K562 (cell line): ENCODE measurements around the gene UBE2S.

Experiments used
- CBFB ChIP-seq: sonication (generic); formaldehyde crosslinking; IDR thresholded peaks from 2 replicates; pipeline ENCODE4 v1.4.0; 2020; ENCODE audit warnings: mild to moderate bottlenecking, missing genetic modification reagents
- CEBPB ChIP-seq: fragments of 450-650 bp; IDR thresholded peaks from 2 replicates; pipeline ENCODE4 v1.6.1; 2016; ENCODE audit warnings: missing genetic modification characterization, missing compliant biosample characterization
- CTCFL ChIP-seq: IDR thresholded peaks from 2 replicates; pipeline ENCODE4 v1.6.1; 2011; ENCODE audit warnings: borderline replicate concordance, low read depth, mild to moderate bottlenecking, moderate library complexity, low read length; ENCODE audit not compliant: insufficient read depth, poor library complexity, severe bottlenecking
- IRF2 ChIP-seq: sonication (generic); formaldehyde crosslinking; IDR thresholded peaks from 2 replicates; pipeline ENCODE4 v1.8.1; 2022; ENCODE audit warnings: mild to moderate bottlenecking, missing genetic modification reagents
- L3MBTL2 ChIP-seq: fragments of 450-650 bp; IDR thresholded peaks from 2 replicates; pipeline ENCODE4 v1.6.1; 2016; ENCODE audit warnings: mild to moderate bottlenecking, moderate library complexity
- MAFF ChIP-seq: IDR thresholded peaks from 2 replicates; pipeline ENCODE4 v1.6.1; 2012; ENCODE audit warnings: low read length, improper control_type of control experiment
- NONO ChIP-seq, 2 experiments: fragments of 200-400 bp in 1 of 2; fragments of 450-650 bp in 1 of 2; formaldehyde crosslinking in 1 of 2; IDR thresholded peaks; 2 replicates each; pipeline ENCODE4 v1.6.1; 2017; ENCODE audit warnings: low read depth in 2 of 2, mild to moderate bottlenecking in 2 of 2, moderate library complexity in 2 of 2, low read length in 1 of 2
- POLR2A ChIP-seq: fragments of 450-650 bp; conservative IDR thresholded peaks from 2 replicates; pipeline ENCODE4 v1.6.1; 2016
- SRSF9 ChIP-seq: fragments of 200-400 bp; formaldehyde crosslinking; IDR thresholded peaks from 2 replicates; pipeline ENCODE4 v1.6.1; 2017; ENCODE audit warnings: low read depth, low read length, borderline replicate concordance
- USF1 ChIP-seq: sonication (generic); formaldehyde crosslinking; IDR thresholded peaks from 2 replicates; pipeline ENCODE4 v1.9.0; 2022; ENCODE audit warnings: mild to moderate bottlenecking, missing genetic modification reagents
- TF ChIP-seq, protein P1 (sequence below): sonication (generic); formaldehyde crosslinking; IDR thresholded peaks from 2 replicates; pipeline ENCODE4 v1.8.0; 2022; ENCODE audit warnings: missing genetic modification reagents, mild to moderate bottlenecking, borderline replicate concordance

GRCh38 chr19:55365964-55366363, 41.6 kb downstream of the UBE2S start:
- no peak for TF ChIP-seq POLR2A
- no peak for TF ChIP-seq SRSF9
- TF ChIP-seq MAFF = no peak
- no peak for TF ChIP-seq IRF2 (CRISPR knock-in tag)
- TF ChIP-seq NONO (IDR thresholded peaks at IDR 0.05; ENCODE audit: low read depth in 2 of 2, low read length in 1 of 2) = no peak
- TF ChIP-seq CTCFL = no peak
- TF ChIP-seq CBFB = no peak
- TF ChIP-seq, protein P1, sequence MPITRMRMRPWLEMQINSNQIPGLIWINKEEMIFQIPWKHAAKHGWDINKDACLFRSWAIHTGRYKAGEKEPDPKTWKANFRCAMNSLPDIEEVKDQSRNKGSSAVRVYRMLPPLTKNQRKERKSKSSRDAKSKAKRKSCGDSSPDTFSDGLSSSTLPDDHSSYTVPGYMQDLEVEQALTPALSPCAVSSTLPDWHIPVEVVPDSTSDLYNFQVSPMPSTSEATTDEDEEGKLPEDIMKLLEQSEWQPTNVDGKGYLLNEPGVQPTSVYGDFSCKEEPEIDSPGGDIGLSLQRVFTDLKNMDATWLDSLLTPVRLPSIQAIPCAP = no peak
- TF ChIP-seq CEBPB (tag) = no peak
- no peak for TF ChIP-seq USF1
- no peak for TF ChIP-seq L3MBTL2
